ENCODE measurements around the gene KPNA1. TPM values are rescaled to one million over a fixed set of nuclear protein-coding genes. Genes with fewer than 3 reads are reported as not detected.
"Not testable (repeated sequence)": the region's sequence is repeated elsewhere in the genome, so short reads cannot be mapped to it uniquely, and the experiment has no call there.

The KPNA1 gene
- total RNA-seq, 1 experiment from 2014 or later, result 43.0 TPM

DNA sequence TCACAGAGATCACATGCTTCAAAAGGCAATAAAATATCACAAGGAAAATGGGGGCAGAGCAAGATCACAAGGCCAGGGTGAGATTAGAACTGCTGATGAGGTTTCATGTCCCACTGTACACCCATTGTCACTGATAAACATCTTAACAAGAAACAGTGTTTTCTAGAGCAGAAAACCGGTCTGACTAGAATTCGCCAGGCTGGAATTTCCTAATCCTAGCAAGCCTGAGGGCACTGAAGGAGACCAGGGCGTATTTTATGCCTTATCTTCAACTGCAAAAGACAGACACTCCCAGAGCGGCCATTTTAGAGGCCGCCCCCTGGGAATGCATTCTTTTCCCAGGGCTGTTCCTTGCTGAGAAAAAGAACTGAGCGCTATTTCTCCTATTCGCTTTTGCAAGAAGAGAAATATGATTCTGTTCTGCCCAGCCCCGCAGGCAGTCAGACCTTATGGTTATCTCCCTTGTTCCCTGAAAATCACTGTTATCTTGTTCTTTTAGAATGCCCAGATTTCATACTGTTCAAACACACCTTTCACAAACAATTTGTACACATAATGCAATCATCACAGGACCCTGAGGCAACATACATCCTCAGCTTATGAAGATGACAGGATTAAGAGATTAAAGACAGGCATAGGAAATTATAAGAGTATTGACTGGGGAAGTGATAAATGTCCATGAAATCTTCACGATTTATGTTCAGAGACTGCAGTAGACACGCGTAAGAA lies 70.8 kb downstream of the KPNA1 start:
- DNase-seq (ENCODE audit: low read depth); in situ Hi-C loops (cut with HindIII; ENCODE audit: low pct_unique_long_range_greater_than_20kb, low sequenced_read_pairs): not testable (repeated sequence)

DNA sequence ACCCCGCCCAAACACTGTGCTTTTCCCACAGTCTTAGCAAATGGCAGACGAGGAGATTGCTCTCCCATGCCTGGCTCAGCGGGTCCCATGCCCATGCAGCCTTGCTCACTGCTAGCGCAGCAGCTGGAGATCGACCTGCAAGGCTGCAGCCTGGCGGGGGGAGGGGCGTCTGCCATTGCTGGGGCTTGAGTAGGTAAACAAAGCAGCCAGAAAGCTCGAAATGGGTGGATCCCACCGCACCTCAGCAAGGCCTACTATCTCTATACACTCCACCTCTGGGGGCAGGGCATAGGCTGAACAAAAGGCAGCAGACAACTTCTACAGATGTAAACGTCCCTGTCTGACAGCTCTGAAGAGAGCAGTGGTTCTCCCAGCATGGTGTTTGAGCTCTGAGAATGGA lies 71.6 kb downstream of the KPNA1 start:
- in situ Hi-C loops (cut with HindIII; ENCODE audit: low pct_unique_long_range_greater_than_20kb, low sequenced_read_pairs), result no loop called here
- no peak for DNase-seq (ENCODE audit: low read depth)

DNA sequence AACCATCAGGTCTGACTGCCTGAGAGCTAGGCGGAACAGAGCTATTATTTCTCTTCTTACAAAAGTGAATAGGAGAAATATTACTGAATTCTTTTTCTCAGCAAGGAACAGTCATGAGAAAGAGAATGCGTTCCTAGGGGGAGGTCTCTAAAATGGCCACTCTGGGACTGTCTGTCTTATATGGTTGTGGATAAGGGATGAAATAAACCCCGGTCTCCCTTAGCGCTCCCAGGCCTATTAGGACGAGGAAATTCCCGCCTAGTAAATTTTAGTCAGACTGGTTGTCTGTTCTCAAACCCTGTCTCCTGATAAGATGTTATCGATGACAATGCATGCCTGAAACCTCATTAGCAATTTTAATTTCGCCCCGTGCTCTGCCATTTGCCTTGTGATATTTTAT lies 78.8 kb downstream of the KPNA1 start:
- no peak for DNase-seq (ENCODE audit: low read depth)
- in situ Hi-C loops (cut with HindIII; ENCODE audit: low pct_unique_long_range_greater_than_20kb, low sequenced_read_pairs), result no loop called here

GRCh38 chr3:122430371-122430770 lies 84.4 kb downstream of the KPNA1 start:
- DNase-seq (ENCODE audit: low read depth), result no peak
- in situ Hi-C loops (cut with HindIII; ENCODE audit: low pct_unique_long_range_greater_than_20kb, low sequenced_read_pairs), result no loop called here

DNA sequence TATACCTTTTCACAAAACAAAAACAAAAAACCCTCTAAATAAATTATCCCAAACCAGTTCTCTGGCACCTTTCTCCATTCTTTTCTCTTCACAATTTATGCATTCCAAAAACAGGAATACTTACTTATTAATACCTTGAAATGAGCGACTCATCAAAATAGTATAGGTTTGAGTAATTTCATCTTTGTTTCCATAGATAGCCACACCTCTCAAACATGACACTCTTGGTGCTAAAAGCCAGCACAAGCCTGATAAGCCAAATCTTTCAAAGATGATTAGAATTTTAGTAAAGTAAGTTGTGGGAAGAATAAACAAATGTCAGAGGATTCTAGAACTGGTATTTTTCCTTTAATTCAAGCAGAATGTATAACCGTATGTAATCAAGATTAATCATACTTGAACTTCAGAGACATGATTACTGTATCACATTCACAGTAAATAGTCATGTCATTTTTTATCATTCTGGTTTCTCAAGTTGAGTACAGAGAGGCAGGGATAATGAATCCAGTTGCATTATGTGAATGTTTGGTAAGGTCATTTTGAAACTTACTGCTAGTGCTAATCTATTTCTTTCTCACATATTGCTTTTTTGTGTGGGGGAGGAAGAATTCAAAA lies 86.8 kb downstream of the KPNA1 start:
- no peak for DNase-seq (ENCODE audit: low read depth)
- in situ Hi-C loops (cut with HindIII; ENCODE audit: low pct_unique_long_range_greater_than_20kb, low sequenced_read_pairs), result no loop called here

DNA sequence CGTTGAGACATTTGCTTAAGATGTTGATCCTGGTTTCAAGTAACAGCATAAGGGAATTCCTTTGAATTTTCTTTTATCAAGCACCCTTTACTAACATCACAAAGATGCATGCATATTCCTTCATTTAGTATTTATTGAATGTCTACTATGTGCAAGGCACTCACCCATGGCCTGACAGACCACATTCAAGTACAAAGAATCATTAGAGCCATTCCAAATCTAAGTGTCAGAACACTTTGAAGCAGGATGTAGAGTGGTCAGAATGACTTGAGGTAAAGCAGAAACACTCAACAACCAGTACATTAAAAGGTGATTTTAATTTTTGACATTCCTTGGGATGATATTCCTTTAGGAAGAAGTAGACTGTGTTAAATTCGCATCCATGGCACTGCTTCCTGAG lies 92.9 kb downstream of the KPNA1 start:
- DNase-seq (ENCODE audit: low read depth), result no peak
- in situ Hi-C loops (cut with HindIII; ENCODE audit: low pct_unique_long_range_greater_than_20kb, low sequenced_read_pairs), result no loop called here

DNA sequence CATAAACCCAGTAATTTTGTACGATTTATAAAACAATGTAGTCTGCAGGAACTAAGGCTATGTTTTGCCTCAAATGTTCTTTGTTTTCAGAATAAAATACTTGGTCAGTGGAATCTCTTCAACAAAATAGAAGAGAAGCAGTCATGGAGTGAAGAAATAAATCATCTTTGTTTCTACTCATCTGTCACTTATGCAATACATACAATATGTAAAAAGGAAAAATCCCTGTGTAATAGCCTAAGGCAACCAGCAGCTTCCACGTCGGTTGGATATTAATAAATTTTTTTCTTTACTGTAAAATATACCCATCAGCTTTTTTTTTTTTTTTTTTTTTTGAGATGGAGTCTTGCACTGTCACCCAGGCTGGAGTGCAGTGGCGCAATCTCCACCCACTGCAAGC lies 93.6 kb downstream of the KPNA1 start:
- in situ Hi-C loops (cut with HindIII; ENCODE audit: low pct_unique_long_range_greater_than_20kb, low sequenced_read_pairs), result no loop called here

DNA sequence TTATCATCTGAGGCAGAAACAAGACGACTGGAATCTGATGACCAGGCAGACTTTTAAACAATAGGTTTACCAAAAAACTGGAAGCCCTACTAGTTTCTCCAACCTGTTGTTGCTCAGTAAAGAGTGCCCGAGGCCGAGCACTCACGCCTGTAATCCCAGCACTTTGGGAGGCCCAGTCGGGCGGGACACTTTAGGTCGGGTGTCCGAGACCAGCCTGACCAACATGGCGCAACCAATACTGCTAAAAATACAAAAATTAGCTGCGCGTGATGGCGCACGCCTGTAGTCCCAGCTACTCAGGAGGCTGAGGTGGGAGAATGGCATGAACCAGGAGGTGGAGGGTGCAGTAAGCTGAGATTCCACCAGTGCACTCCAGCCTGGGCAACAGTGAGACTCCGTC lies 97.8 kb downstream of the KPNA1 start:
- peak; percentile 21 for DNase-seq (ENCODE audit: low read depth)
- in situ Hi-C loops (cut with HindIII; ENCODE audit: low pct_unique_long_range_greater_than_20kb, low sequenced_read_pairs), result no loop called here

More for the DNA sequence above, 93.6 kb downstream of the KPNA1 start:
- no peak for DNase-seq (ENCODE audit: low read depth)

GRCh38 chr3:122415762-122416654 lies 98.7 kb downstream of the KPNA1 start, which contains the start of gene WDR5B:
Gene WDR5B, minus strand, starts transcription at chr3:122416062. Its CDS starts 534 bp downstream, at chr3:122415528.
- in situ Hi-C loops (cut with HindIII; ENCODE audit: low pct_unique_long_range_greater_than_20kb, low sequenced_read_pairs), result no loop called here
- peak; percentile 96 for DNase-seq (ENCODE audit: low read depth)

GRCh38 chr3:122415104-122415744 lies 99.5 kb downstream of the KPNA1 start:
- DNase-seq (ENCODE audit: low read depth), result peak; percentile 48
- in situ Hi-C loops (cut with HindIII; ENCODE audit: low pct_unique_long_range_greater_than_20kb, low sequenced_read_pairs), result no loop called here

DNA sequence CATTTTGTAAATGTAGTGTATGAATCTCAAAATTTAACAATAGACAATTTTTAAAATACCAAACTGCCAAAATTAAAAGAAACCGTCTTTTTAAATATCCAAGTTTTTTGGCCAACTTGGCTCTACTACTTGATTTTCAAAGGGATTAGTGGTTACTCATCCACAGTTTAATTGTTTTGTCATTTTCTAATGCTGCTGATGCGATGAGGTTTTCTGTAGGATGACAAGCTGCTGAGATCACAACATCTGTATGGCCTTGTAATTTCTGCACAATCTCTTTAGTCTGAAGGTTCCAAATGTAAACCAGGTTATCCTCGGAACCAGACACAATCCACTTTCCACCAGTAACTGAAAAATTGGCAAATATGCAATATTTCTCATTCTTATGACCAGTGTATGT lies 100.3 kb downstream of the KPNA1 start:
- no peak for DNase-seq (ENCODE audit: low read depth)
- in situ Hi-C loops (cut with HindIII; ENCODE audit: low pct_unique_long_range_greater_than_20kb, low sequenced_read_pairs), result no loop called here

DNA sequence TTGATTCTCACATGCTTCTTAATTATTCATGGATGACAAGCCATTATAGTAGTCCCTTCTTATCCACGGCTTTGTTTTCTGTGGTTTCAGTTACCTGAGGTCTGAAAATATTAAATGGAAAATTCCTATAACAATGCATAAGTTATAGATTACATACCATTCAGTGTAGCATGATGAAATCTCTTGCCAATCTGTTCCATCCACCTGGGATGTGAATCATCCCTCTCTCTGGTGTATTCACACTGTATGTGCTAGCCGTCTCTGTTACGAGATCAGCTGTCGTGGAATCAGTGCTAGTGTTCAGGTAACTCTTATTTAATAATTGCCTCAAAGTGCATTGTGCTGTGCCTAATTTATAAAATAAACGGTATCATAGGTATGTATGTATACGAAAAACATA lies 104.1 kb downstream of the KPNA1 start:
- DNase-seq (ENCODE audit: low read depth), result no peak
- in situ Hi-C loops (cut with HindIII; ENCODE audit: low pct_unique_long_range_greater_than_20kb, low sequenced_read_pairs), result no loop called here

GRCh38 chr3:122410111-122410510 lies 104.6 kb downstream of the KPNA1 start:
- no peak for DNase-seq (ENCODE audit: low read depth)
- in situ Hi-C loops (cut with HindIII; ENCODE audit: low pct_unique_long_range_greater_than_20kb, low sequenced_read_pairs), result no loop called here

DNA sequence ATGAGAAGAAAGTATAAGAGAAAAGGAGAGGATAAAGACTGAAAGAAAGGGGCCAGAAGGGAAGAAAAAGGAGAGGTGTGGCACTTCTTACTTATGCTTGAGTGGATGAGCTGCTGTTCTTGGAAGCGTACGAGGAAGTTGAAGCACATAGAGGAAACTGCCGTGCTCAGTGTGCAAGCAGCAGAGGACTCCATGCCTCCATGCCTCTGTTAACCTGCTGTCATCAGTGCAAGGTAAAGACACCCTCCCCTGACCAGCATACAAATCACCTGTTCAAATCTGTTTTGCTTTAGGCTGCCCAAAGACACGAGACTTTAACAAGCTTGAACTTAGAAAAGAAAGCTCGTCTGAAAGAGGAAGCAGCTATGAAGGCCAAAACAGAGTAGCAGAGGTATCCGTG lies 105.3 kb downstream of the KPNA1 start:
- in situ Hi-C loops (cut with HindIII; ENCODE audit: low pct_unique_long_range_greater_than_20kb, low sequenced_read_pairs), result no loop called here
- no peak for DNase-seq (ENCODE audit: low read depth)

DNA sequence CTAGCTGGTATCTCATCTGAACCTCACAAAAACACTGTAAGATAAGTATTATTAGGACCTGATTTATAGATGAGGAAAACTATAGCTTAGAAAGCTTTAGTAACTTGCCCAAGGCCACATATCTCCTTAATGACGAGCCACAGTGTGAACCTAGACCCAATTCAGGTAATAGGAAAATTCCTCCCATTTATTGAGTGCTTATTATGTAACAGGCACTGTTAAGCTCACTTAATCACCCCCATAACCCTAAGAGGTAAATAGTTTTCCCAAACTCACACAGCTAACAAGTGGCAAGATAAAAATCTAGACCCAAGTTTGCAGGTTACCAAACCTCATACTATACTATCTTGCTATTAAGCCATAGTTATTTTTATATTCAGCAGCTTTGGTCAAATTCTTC lies 106.8 kb downstream of the KPNA1 start:
- in situ Hi-C loops (cut with HindIII; ENCODE audit: low pct_unique_long_range_greater_than_20kb, low sequenced_read_pairs), result no loop called here
- DNase-seq (ENCODE audit: low read depth), result no peak

DNA sequence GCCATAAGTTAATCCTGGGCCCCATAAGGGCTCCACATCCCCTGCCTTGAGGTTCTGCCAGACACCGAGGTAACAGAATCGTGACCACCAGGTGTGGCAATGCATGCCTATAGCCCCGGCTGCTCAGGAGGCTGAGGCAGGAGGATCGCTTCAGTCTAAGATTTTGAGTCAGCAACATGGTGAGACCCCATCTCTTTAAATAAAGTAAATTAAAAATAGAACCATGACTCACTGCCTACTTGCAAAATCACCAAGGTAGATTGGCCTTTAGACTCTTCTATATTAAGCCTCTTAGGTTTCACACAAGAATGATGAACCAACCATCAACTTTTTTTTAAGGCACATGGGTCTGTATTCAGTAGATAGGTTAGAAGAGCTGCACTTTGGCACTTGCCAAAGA lies 108.5 kb downstream of the KPNA1 start:
- in situ Hi-C loops (cut with HindIII; ENCODE audit: low pct_unique_long_range_greater_than_20kb, low sequenced_read_pairs), result no loop called here
- DNase-seq (ENCODE audit: low read depth), result no peak

DNA sequence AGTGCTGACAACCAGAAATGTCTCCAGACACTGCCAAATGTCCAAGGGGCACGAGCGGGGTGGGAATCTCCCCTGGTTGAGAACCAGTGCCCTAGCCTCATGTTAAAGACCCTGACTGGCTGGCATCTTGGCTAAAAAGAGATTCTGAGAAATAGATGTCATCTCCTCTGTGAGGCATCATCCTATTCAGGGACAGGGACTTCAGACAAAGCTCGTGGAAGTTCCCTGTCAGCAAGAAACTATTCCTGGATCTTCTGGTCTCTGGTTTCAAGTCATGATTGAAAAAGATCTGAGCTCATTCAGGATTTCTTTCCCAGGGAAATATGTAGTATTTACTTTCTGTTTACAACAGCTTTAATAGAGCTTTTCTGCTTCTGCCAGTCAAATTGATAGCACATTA lies 109.7 kb downstream of the KPNA1 start:
- in situ Hi-C loops (cut with HindIII; ENCODE audit: low pct_unique_long_range_greater_than_20kb, low sequenced_read_pairs), result no loop called here
- DNase-seq (ENCODE audit: low read depth), result no peak

DNA sequence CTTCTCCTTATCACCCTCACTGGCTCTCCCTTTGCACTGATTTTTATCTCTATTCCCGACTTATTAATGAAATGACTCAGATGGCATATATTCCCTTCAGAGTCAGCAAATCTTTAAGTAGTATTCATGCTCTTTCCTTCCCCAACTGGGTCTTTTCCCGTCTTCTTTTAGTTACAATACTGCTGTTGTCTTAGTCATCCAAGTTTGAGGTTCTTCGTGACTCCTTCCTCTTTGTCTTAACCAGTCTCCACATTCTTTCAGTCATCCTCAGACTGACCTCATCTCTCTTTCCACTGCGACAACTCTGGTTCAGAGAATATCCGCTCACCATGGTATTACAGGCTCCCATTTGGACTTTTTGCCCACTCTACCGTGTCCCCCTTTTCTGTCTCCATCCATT lies 111.2 kb downstream of the KPNA1 start:
- in situ Hi-C loops (cut with HindIII; ENCODE audit: low pct_unique_long_range_greater_than_20kb, low sequenced_read_pairs), result no loop called here
- no peak for DNase-seq (ENCODE audit: low read depth)

DNA sequence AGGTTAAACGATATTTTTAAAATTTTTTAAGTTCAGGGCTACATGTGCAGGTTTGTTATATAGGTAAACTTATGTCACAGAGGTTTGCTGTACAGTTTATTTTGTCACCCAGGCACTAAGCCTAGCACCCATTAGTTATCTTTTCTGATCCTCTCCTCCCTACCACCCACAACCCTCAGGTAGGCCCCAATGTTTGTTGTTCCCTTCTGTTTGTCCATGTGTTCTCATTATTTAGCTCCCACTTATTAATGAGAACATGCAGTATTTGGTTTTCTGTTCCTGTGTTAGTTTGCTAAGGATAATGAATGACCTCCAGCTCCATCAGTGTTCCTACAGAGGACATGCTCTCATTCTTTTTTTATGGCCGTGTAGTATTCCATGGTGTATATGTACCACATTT lies 115.8 kb downstream of the KPNA1 start:
- in situ Hi-C loops (cut with HindIII; ENCODE audit: low pct_unique_long_range_greater_than_20kb, low sequenced_read_pairs), result no loop called here
- no peak for DNase-seq (ENCODE audit: low read depth)
